MCF 10A (cell line): ENCODE results near the gene KLF5. TPM values are rescaled to one million over a fixed set of nuclear protein-coding genes. Genes with fewer than 3 reads are reported as not detected.

Experiments
- BruUV-seq: library from RNA; stranded (reverse); fragments of 400-500 nt; replicated peaks from 2 replicates; lab custom pipeline; 2021; lab: Mats Ljungman, UMichigan
- CTCF ChIA-PET: fragments of 300-600 bp; sonication (Branson Sonifier 250); formaldehyde crosslinking; extraction: SDS; loops from one replicate; lab custom pipeline; 2021; ENCODE audit warnings: antibody characterized with exemption, inconsistent platforms; lab: Yijun Ruan, JAX
- POLR2A ChIA-PET: fragments of 300-600, 350-650 bp; sonication (Branson Sonifier 250); formaldehyde crosslinking; extraction: SDS; loops from one replicate; lab custom pipeline; 2020; ENCODE audit warnings: antibody characterized with exemption, inconsistent platforms; lab: Yijun Ruan, JAX
- DNase-seq: peaks from one replicate; pipeline ENCODE4 v3.0.0-alpha.2; 2018; ENCODE audit not compliant: unreplicated experiment
- H3K27ac Mint-ChIP-seq: one replicate; pipeline ENCODE4 v1.8.0; 2022; ENCODE audit warnings: mild to moderate bottlenecking, low read depth, mixed read lengths; ENCODE audit not compliant: unreplicated experiment
- H3K27me3 Mint-ChIP-seq: one replicate; pipeline ENCODE4 v1.8.0; 2022; ENCODE audit warnings: mixed read lengths; ENCODE audit not compliant: insufficient read depth, unreplicated experiment
- H3K36me3 Mint-ChIP-seq: one replicate; pipeline ENCODE4 v1.8.0; 2022; ENCODE audit warnings: mild to moderate bottlenecking, moderate library complexity, mixed read lengths; ENCODE audit not compliant: insufficient read depth, unreplicated experiment
- H3K4me1 Mint-ChIP-seq: one replicate; pipeline ENCODE4 v1.8.0; 2022; ENCODE audit warnings: mixed read lengths; ENCODE audit not compliant: insufficient read depth, unreplicated experiment
- H3K4me3 Mint-ChIP-seq: one replicate; pipeline ENCODE4 v1.8.0; 2022; ENCODE audit warnings: mild to moderate bottlenecking, moderate library complexity, mixed read lengths; ENCODE audit not compliant: unreplicated experiment
- H3K9me3 Mint-ChIP-seq: one replicate; pipeline ENCODE4 v1.8.0; 2022; ENCODE audit warnings: mixed read lengths; ENCODE audit not compliant: unreplicated experiment
- CTCF ChIP-seq: fragments of 200-600 bp; IDR thresholded peaks from one replicate; pipeline ENCODE4 v1.8.0; 2022; ENCODE audit warnings: antibody characterized with exemption, mild to moderate bottlenecking; ENCODE audit not compliant: unreplicated experiment
- intact Hi-C: fragments of 100-400 bp; cut with micrococcal nuclease; formaldehyde crosslinking; loops from 2 replicates; pipeline ENCODE4 v1.14.1; 2022
- total RNA-seq: library from RNA; stranded (reverse); gene quantifications from 2 replicates; pipeline ENCODE4 v1.2.3, GENCODE V29; 2022

The KLF5 gene
- total RNA-seq, 1 experiment from 2014 or later: 226 TPM

- Mint-ChIP-seq H3K4me1 (peaks cover 32% of the 10 kb centered on the region), H3K27ac (peak overlapping the region; percentile 91), H3K27me3 (no peaks in the 10 kb centered on the region), H3K9me3 (no peaks in the 10 kb centered on the region), H3K36me3 (peaks cover 56% of the 10 kb centered on the region), H3K4me3 (peak overlapping the region; percentile 83)
- DNase-seq: no peak
- no peak for TF ChIP-seq CTCF
- no TSS peak for BruUV-seq
- ChIA-PET CTCF (interaction anchor here (0.6 to 2.1 kb wide), 11 partner anchors 20 to 648 kb away, joined by 3 to 11 read pairs (median 4); no protein-coding TSS in a partner anchor), POLR2A (interaction anchor here (0.7 to 11.2 kb wide), 54 partner anchors 10 to 648 kb away, joined by 3 to 292 read pairs (median 5); partner anchors contain the start of genes DIS3 and PIBF1)
- intact Hi-C loops: loop anchor here (2.0 to 5.0 kb wide), 4 partner anchors 165 to 538 kb away; no protein-coding TSS in a partner anchor
These were observed 850 bp downstream of the KLF5 start for GRCh38 chr13:73059460-73060250.

- peak; percentile 71 for DNase-seq
- no peaks in the 10 kb centered on the region for H3K9me3 Mint-ChIP-seq
- no peak for TF ChIP-seq CTCF
- H3K27me3 Mint-ChIP-seq: no peaks in the 10 kb centered on the region
- H3K27ac Mint-ChIP-seq: peak overlapping the region; percentile 91
- CTCF ChIA-PET: interaction anchor here (0.6 to 1.1 kb wide), 11 partner anchors 81 to 647 kb away, joined by 3 to 7 read pairs (median 3); no protein-coding TSS in a partner anchor
- BruUV-seq: TSS peak; percentile 63
- intact Hi-C loops: loop anchor here (1.0 to 5.0 kb wide), 5 partner anchors 164 to 648 kb away; no protein-coding TSS in a partner anchor
- POLR2A ChIA-PET: interaction anchor here (0.5 to 11.2 kb wide), 28 partner anchors 9 to 1616 kb away, joined by 3 to 292 read pairs (median 4); no protein-coding TSS in a partner anchor
- H3K4me1 Mint-ChIP-seq: peaks cover 34% of the 10 kb centered on the region
- H3K36me3 Mint-ChIP-seq: peaks cover 65% of the 10 kb centered on the region
- H3K4me3 Mint-ChIP-seq: peak overlapping the region; percentile 83
These were observed 1.7 kb downstream of the KLF5 start for GRCh38 chr13:73060251-73061160.

- BruUV-seq: no TSS peak
- intact Hi-C loops: loop anchor here (1.0 to 5.0 kb wide), 5 partner anchors 163 to 647 kb away; no protein-coding TSS in a partner anchor
- Mint-ChIP-seq H3K4me1 (peaks cover 25% of the 10 kb centered on the region), H3K27me3 (no peaks in the 10 kb centered on the region), H3K27ac (peak overlapping the region; percentile 91), H3K4me3 (peak overlapping the region; percentile 83), H3K9me3 (no peaks in the 10 kb centered on the region), H3K36me3 (peaks cover 74% of the 10 kb centered on the region)
- peak; percentile 70 for DNase-seq
- TF ChIP-seq CTCF: no peak
- ChIA-PET CTCF (interaction anchor here (0.6 kb wide), 3 partner anchors 17 to 230 kb away, joined by 3 read pairs; no protein-coding TSS in a partner anchor), POLR2A (interaction anchor here (0.6 to 11.2 kb wide), 23 partner anchors 8 to 642 kb away, joined by 3 to 292 read pairs (median 5); no protein-coding TSS in a partner anchor)
These were observed 2.7 kb downstream of the KLF5 start for GRCh38 chr13:73061473-73061872.
